Measurements from ENCODE around the gene PRADC1.
"Not testable (repeated sequence)": the region's sequence is repeated elsewhere in the genome, so short reads cannot be mapped to it uniquely, and the experiment has no call there.

PRADC1 gene

DNA sequence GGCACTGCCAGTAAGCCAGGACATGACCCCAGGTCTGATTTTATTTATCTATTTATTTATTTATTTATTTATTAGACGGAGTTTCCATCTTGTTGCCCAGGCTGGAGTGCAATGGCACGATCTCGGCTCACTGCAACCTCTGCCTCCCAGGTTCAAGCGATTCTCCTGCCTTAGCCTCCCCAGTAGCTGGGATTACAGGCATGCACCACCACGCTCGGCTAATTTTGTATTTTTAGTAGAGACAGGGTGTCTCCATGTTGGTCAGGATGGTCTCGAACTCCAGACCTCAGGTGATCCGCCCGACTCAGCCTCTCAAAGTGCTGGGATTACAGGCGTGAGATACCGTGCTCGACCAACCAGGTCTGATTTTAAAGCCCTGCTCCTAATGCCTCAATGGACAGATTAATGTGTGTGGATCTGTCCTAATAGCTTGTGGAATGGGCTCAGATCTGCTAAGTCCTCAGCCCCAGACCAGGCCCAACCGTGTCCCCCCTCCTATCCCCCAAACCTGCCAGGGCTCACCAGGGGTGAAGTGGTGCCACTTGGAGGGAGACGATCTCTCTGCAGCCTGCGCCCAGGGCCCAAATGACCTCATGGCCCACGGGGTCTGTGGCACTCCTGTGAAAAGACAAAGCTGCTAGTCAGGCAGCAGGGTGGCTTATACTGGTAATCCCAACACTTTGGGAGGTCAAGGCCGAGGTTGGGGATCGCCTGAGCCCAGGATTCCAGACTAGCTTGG, 29.8 kb upstream of the PRADC1 start:
- not testable (repeated sequence) for ATAC-seq, H3K27ac Mint-ChIP-seq, H3K4me3 Mint-ChIP-seq, H3K4me1 Mint-ChIP-seq, DNase-seq, H3K9me3 Mint-ChIP-seq, H3K27me3 Mint-ChIP-seq

DNA sequence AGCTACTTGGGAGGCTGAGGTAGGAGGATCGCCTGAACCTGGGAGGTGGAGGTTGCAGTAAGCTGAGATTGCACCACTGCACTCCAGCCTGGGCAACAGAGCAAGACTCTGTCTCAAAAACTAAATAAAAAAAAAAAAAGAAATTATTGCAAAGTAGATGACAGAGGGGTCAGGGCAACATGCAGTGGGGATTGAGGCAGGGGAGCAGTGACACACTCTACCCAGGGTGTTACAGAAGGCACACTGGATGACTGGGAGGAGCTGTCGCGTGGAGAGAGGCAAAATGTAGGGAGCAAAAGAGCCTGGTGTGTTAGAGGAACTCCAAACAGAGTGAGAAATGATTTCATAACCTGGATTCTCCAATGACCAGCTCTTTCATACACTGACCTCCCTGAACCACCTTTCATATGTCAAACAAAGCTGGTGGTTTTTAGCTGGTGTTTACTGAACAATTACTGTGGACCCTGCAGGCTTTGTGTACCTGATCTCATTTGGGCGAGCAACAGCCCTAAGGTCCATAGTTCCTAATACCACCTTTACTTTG, 29.1 kb upstream of the PRADC1 start:
- H3K27ac Mint-ChIP-seq = peak overlapping the region in 1 of 2 donors; percentile 68
- ATAC-seq (no peak), DNase-seq (no peak)
- H3K4me3 Mint-ChIP-seq = no peak overlapping the region
- no peaks in the 10 kb centered on the region for H3K27me3 Mint-ChIP-seq
- H3K9me3 Mint-ChIP-seq = no peaks in the 10 kb centered on the region
- H3K4me1 Mint-ChIP-seq = peaks cover 6% of the 10 kb centered on the region

DNA sequence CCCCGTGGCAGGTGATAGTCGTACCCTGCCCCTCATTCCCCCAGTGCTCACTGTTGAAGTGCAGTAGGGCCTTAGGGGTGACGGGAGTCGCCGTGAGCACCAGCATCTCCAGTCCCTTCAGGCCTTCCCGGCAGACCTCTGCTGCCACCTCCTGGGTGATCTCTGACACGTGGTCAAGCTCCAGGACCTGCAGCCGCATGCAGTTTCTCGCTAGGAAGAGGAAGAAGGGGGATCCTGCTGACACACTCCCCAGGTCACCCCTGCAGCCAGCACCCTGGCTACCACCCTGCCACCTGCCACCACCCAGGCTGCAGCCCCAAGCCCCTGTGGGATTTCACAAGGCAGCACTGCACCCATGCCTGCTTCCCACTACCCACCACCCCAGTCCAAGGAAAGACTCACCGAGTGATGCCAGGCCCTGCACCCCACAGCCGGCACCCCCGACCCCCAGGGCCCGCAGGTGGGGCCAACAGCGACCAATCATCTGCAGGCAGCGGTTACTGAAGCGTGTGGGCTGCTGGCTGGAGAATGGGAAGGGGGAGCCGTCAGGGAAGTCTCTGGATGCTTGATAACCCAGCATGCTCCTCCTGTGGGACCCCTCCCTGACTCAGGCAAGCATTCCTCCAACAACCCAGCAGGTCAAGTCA, 27.4 kb upstream of the PRADC1 start:
- peaks cover 6% of the 10 kb centered on the region for H3K4me1 Mint-ChIP-seq
- DNase-seq (no peak), ATAC-seq (peak; percentile 19)
- no peaks in the 10 kb centered on the region for H3K27me3 Mint-ChIP-seq
- H3K27ac Mint-ChIP-seq = peak overlapping the region in 1 of 2 donors; percentile 24
- no peaks in the 10 kb centered on the region for H3K9me3 Mint-ChIP-seq
- H3K4me3 Mint-ChIP-seq = no peak overlapping the region

DNA sequence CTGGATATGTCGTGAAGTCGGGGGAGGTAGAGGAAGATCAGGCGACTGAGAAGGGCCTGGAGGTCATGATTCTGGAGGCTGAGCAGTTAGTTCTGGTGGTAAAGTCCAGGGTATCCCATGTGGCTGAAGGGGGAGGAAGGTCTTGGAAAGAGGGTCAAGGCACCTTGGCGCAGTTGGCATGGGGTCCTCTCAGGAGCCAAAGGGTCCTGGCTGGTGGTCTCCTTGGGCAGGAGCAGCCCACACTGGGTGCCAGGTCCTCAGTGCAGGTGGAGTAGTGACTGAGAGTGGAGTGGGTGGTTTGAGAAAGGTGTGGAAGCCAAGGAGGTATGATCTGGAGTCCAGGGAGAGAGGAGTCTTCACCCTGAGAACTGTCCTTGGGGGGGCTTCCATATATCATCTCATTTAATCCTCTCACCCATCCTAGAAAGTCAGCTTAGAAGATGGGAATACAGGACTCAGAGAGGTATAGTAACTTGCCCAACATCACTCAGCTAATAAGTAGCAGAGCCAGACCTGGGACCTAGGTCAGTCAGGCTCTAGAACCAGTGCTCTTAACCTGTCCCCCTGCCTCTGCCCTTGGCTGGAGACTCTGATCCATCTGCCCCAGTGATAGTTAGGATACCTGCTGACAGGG, 26.8 kb upstream of the PRADC1 start:
- DNase-seq = no peak
- ATAC-seq = no peak
- H3K4me1 Mint-ChIP-seq = peaks cover 6% of the 10 kb centered on the region
- H3K4me3 Mint-ChIP-seq = no peak overlapping the region
- H3K27ac Mint-ChIP-seq = peak overlapping the region in 1 of 2 donors; percentile 29
- H3K9me3 Mint-ChIP-seq = no peaks in the 10 kb centered on the region
- no peaks in the 10 kb centered on the region for H3K27me3 Mint-ChIP-seq

DNA sequence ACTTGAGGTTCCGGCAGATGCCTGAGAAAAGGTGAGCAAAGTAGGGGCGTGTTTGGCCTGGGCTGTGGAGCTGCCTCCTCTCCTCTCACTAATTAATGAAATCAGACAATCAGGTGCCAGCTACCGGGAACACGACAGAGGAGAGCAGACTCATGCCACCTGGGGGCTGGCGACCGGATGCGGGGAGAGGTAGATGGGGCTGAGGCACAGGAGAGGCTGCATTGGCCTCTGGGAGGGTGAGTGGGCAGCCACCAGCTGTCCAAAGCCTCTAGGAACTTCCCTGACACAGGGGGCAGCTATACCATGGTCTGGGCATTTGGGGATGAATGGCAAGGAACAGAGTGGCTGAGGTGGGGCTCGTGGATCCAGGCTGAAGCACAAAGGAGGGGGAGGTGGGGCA, 26.2 kb upstream of the PRADC1 start:
- Mint-ChIP-seq H3K27me3 (no peaks in the 10 kb centered on the region), H3K4me1 (peaks cover 6% of the 10 kb centered on the region), H3K27ac (peak overlapping the region in 1 of 2 donors; percentile 93), H3K4me3 (no peak overlapping the region), H3K9me3 (no peaks in the 10 kb centered on the region)
- DNase-seq (no peak), ATAC-seq (no peak)

DNA sequence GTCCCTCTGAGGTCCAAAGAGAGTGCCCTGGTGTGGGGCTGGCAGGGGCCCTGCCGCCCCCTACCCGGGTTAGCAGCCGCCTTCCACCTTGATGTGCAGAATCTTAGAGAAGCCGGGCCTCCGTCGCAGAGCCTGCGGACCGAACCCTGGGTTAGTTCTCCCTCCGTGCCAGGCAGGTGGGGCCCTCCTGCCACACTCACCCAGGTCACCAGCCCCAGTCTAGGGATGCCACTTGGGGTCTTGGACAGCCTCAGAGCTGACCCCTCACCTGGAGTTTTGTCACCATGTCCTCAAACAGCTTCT, 25.8 kb upstream of the PRADC1 start:
- no peak overlapping the region for H3K4me3 Mint-ChIP-seq
- ATAC-seq = no peak
- peak overlapping the region in 1 of 2 donors; percentile 93 for H3K27ac Mint-ChIP-seq
- H3K4me1 Mint-ChIP-seq = peaks cover 6% of the 10 kb centered on the region
- no peaks in the 10 kb centered on the region for H3K9me3 Mint-ChIP-seq
- no peaks in the 10 kb centered on the region for H3K27me3 Mint-ChIP-seq
- DNase-seq = no peak

DNA sequence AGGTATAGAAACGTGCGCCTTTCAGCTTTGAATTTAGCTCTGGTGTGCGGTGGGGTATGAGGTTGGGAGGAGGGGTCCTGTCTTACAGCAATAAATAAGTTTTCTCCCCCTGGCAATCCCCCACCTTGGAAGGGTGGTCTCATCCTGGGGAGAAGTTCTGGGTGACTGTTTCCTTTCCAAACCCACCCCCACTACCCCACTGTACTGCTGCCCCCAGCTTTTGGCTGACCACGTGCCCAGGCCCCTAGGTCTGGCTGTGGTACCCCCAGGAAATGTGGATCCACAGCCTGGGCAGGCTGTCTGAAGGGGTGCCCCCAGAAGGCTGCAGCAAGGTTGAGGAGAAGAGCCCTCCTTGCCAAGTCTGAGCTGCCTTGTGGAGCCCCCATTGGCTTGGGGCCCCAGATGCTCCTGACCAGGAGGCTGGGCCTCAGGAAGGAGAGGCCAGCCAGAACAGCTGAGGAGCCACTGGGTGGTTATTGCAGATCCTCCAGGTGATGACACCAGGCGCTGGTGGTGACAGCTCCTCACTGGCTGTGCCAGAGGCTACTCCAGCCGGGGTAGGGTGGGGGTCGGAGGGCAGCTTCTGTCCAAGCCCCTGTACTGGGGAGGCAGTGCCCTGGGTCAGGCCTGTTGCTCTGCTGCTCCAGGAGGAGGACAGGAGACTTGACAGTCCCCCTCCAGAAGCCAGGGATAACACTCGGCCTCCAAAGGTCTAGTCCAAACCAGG, 25.3 kb upstream of the PRADC1 start:
- ATAC-seq (no peak), DNase-seq (no peak)
- no peaks in the 10 kb centered on the region for H3K27me3 Mint-ChIP-seq
- H3K4me3 Mint-ChIP-seq = no peak overlapping the region
- peaks cover 6% of the 10 kb centered on the region for H3K4me1 Mint-ChIP-seq
- no peak overlapping the region for H3K27ac Mint-ChIP-seq
- H3K9me3 Mint-ChIP-seq = no peaks in the 10 kb centered on the region

DNA sequence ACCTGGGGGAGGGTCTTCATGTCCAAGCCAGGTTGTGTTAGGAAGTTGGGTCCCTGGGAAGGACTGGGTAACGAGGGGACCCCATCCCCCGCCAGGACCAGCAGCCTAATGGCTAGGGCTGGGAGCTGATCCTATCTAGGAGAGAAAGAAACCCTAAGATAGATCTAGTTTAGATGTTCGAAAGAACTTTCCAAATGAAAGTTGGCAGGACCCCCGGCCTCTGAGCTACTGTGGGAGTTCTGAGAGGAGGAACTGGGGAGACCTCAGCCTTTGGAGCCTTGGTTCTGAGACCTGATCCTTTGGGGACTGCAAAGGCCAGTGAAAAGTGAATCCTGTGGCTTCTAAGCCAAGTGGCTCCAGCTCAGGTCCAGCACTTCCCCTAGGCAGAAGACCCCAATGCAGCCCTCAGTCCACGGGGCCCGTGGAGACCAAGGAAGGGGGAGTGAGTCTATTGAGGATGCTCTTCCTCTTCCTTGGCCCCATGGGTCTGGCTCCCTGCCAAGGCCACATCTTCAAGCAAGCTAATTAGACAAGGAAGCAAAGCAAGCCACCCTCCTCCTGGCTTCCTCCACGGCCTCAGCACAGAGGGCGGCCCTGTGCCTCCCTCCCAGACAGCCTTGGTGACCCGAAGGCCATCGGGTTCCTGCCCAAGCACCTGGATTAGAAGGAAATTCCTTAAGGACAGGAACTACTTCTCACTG, 24.5 kb upstream of the PRADC1 start:
- Mint-ChIP-seq H3K27ac (peak overlapping the region in 1 of 2 donors; percentile 37), H3K4me3 (no peak overlapping the region), H3K27me3 (no peaks in the 10 kb centered on the region), H3K4me1 (peaks cover 6% of the 10 kb centered on the region), H3K9me3 (no peaks in the 10 kb centered on the region)
- no peak for ATAC-seq
- no peak for DNase-seq

DNA sequence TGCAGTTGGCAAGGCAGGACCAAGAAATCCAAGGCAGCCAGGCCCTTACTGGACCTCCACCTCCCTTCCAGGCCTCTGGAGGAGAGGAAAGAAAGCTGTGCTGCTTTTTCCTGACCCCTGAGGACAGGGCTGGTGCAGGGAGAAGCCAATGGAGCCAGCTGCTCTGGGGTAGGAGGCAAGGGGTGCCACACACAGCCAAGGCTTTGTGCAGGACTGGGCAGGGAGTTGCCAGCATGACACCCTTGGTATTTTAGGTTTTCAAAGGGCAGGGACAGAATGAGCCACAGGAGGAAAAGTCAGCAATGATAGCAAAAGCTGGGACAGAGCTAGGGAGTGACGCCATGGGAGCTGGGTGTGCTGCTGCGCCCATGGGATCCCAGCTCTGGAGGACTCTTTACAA, 24.0 kb upstream of the PRADC1 start:
- Mint-ChIP-seq H3K27me3 (no peaks in the 10 kb centered on the region), H3K9me3 (no peaks in the 10 kb centered on the region), H3K27ac (no peak overlapping the region), H3K4me1 (peaks cover 6% of the 10 kb centered on the region), H3K4me3 (no peak overlapping the region)
- ATAC-seq (no peak), DNase-seq (no peak)

DNA sequence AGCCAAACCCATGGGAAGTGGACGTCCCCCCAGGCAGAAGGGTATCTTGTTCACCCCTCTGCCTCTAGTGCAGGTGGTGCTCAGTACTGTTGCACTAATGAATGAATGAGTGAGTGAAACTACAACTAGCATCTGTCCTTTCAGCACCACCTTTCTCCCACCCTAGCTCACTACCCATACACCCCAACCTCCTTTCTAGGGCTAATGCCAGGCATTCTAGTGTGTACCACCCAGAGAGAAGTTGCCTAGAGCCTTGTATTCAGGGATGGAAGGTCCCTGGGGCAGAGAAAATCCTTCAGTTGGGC, 23.5 kb upstream of the PRADC1 start:
- peak; percentile 18 for ATAC-seq
- peak overlapping the region in 1 of 2 donors; percentile 35 for H3K27ac Mint-ChIP-seq
- no peak for DNase-seq
- no peaks in the 10 kb centered on the region for H3K27me3 Mint-ChIP-seq
- H3K4me1 Mint-ChIP-seq = peaks cover 6% of the 10 kb centered on the region
- H3K9me3 Mint-ChIP-seq = no peaks in the 10 kb centered on the region
- no peak overlapping the region for H3K4me3 Mint-ChIP-seq

DNA sequence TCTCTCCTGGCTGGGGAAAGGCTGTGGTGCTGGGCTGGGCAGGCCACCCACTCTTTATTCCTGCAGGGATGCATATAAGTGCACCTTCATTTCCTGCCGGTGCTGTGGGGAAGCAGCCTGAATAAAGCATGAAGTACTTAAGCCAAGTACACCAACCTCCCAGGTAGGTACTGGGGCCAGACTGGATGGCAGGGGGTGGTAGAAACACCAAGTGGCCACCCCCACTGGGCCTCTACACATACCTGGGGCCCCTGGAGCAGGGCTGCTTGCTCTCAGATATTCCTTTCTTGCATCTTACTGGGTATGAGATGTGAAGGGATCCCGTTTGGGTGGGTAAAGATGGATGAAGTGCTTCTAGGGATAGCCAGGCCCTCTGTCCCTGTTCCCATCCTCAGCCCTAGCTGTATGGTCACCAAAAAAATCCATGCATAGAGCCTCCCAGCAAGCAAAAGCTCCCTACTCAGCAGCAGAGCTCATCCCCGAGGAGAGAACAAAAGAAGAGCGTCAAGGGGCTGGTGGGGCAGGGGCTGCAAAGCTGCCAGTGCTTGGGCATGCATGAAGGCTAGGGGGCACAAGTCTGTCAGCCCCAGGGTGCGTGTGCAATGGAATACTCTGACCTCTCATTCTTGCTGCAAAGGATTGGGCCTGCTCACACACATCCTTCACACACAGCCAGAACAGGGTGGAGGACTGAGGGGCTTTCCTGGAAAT, 23.0 kb upstream of the PRADC1 start:
- Mint-ChIP-seq H3K27me3 (no peaks in the 10 kb centered on the region), H3K4me3 (no peak overlapping the region)

DNA sequence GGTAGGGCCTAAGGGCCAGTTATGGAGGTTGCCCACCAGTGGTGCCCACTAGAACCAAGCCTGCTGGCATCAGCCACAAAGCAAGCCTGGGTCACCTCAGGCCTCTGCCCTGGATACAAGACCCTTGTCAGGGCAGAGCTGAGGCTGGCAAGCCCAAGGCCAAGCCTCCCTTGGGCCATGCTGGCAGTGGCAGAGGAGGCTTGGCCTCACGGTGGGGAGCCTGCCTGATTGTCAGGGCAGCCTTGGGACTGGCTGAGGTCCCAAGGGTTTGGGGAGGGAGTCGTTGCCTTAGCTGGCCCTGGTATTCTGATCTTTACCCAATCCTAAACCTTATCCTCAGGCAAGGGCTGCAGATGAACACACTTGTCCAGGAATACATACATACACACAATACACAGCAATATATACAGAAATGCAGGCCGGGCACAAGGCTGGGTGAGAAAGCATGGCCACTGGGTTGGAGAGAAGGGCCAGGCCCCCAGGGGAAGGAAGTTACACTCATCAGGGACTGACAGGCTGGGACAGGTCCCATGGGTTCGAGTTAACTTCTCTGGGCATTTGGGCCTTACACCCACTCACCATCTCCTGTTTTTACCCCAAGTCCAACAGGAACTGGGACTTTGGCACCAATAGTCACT, 22.1 kb upstream of the PRADC1 start:
- Mint-ChIP-seq H3K9me3 (no peaks in the 10 kb centered on the region), H3K27ac (peak overlapping the region in 1 of 2 donors; percentile 83), H3K4me1 (peaks cover 6% of the 10 kb centered on the region), H3K27me3 (no peaks in the 10 kb centered on the region), H3K4me3 (no peak overlapping the region)
- ATAC-seq (peak; percentile 17), DNase-seq (no peak)

More for the DNA sequence above, 23.0 kb upstream of the PRADC1 start:
- ATAC-seq (no peak), DNase-seq (no peak)
- Mint-ChIP-seq H3K4me1 (peaks cover 6% of the 10 kb centered on the region), H3K9me3 (no peaks in the 10 kb centered on the region), H3K27ac (peak overlapping the region in 1 of 2 donors; percentile 28)

DNA sequence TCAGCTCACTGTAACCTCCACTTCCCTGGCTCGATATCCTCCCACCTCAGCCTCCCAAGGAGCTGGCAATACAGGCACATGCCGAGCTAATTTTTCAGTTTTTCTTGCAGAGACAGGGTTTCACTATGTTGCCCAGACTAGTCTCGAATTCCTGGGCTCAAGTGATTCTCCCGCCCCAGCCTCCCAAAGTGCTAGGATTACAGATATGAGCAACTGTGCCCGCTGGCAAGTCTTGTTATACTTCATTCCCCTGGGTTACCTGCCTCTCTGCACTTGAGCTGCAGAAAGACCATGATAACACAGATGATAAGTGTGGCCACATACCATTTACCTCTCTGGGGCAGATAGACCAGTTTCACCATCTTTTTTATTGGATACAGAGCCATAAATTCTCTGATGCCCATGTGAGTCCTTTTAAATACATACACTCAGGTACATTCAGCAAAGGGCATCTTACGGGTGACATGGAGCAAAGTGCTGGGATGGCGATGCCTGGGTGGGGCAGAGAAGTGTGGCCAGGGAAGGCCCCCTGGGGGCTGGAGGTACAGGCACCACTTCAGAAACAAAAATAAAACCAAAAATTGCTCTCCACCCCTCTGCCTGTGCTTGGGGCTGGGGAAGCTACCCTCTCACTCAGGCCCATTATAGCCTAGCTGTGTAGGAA, 21.4 kb upstream of the PRADC1 start:
- no peak for ATAC-seq
- no peaks in the 10 kb centered on the region for H3K9me3 Mint-ChIP-seq
- no peak for DNase-seq
- no peak overlapping the region for H3K4me3 Mint-ChIP-seq
- no peaks in the 10 kb centered on the region for H3K27me3 Mint-ChIP-seq
- H3K4me1 Mint-ChIP-seq = peaks cover 6% of the 10 kb centered on the region
- H3K27ac Mint-ChIP-seq = peak overlapping the region in 1 of 2 donors; percentile 83

DNA sequence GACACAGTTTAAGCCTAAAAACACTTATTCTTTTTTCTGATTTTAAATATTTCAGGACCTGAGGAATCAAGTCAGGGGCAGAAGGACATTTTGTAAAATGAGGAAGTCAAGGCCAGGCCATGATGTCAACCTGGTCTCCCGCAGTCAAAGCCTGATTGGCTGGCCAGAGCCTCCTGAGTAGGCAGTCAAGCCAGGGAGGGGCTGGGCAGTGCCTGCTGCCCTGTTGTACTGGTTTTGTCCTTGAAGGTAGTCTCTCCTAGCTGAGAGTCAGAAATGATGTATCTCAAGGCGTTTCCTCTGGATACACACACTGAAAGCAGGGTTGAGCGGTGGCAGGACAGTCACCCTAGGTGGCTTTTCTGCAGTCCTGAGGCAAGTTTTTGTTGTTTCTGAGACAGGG, 20.9 kb upstream of the PRADC1 start:
- no peak for DNase-seq
- Mint-ChIP-seq H3K27me3 (no peaks in the 10 kb centered on the region), H3K4me3 (no peak overlapping the region), H3K4me1 (peaks cover 6% of the 10 kb centered on the region), H3K27ac (peak overlapping the region; percentile 3 to 40), H3K9me3 (no peaks in the 10 kb centered on the region)
- no peak for ATAC-seq
